Neural crest cell (in vitro differentiated cells): ENCODE data around the gene ACTA2. TPM values are rescaled to one million over a fixed set of nuclear protein-coding genes. Genes with fewer than 3 reads are reported as not detected.

ENCODE experiments used
- DNase-seq: peaks from one replicate; pipeline ENCODE4 v3.0.0; 2021; ENCODE audit warnings: low read depth, mixed read lengths, low spot score
- H3K27ac Mint-ChIP-seq: one replicate; pipeline ENCODE4 v1.8.0; 2021; ENCODE audit warnings: mild to moderate bottlenecking, mixed read lengths; ENCODE audit not compliant: unreplicated experiment
- H3K27me3 Mint-ChIP-seq: 2 replicates; pipeline ENCODE4 v1.8.0; 2021; ENCODE audit warnings: low read depth, mild to moderate bottlenecking, mixed read lengths
- H3K36me3 Mint-ChIP-seq: 2 replicates; pipeline ENCODE4 v1.8.0; 2021; ENCODE audit warnings: low read depth, mild to moderate bottlenecking, mixed read lengths
- H3K4me1 Mint-ChIP-seq: 2 replicates; pipeline ENCODE4 v1.8.0; 2021; ENCODE audit warnings: mixed read lengths
- H3K4me3 Mint-ChIP-seq: one replicate; pipeline ENCODE4 v1.8.0; 2021; ENCODE audit warnings: mild to moderate bottlenecking, mixed read lengths
- H3K9me3 Mint-ChIP-seq: 2 replicates; pipeline ENCODE4 v1.8.0; 2021; ENCODE audit warnings: mixed read lengths
- total RNA-seq: library from RNA; stranded (reverse); gene quantifications from 2 replicates; pipeline ENCODE4 v1.2.1, GENCODE V29; 2021
- TF ChIP-seq, protein P1 (sequence below): fragments of 200-600 bp; sonication (generic); conservative IDR thresholded peaks from 2 replicates; pipeline ENCODE4 v1.5.0; 2021; ENCODE audit warnings: antibody characterized with exemption, mild to moderate bottlenecking

Gene ACTA2
- total RNA-seq, 1 donor from 2014 or later: 7.0 TPM

DNA sequence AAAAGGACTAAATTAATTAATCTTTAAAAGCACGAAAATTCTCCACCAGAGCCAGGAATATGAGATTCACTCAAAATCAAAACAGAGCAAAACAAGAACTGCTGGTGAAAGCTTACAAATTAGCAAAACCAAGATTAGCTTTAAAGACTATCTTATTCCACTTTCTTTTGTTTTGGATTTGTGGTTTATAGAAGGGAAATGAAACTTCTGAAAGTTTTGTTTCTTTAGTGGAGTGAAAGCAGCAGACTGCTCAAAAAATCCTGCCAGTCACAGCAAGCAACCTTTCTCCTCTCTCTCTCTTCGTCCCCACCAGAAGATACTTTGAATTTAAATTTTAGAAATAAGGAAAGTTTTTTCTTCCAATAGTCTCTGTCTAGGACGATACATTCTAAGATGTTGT lies 7.8 kb downstream of the ACTA2 start:
- no peak for DNase-seq
- no peaks in the 10 kb centered on the region for H3K4me1 Mint-ChIP-seq
- H3K4me3 Mint-ChIP-seq: no peak overlapping the region
- H3K27me3 Mint-ChIP-seq: no peaks in the 10 kb centered on the region
- TF ChIP-seq, protein P1, sequence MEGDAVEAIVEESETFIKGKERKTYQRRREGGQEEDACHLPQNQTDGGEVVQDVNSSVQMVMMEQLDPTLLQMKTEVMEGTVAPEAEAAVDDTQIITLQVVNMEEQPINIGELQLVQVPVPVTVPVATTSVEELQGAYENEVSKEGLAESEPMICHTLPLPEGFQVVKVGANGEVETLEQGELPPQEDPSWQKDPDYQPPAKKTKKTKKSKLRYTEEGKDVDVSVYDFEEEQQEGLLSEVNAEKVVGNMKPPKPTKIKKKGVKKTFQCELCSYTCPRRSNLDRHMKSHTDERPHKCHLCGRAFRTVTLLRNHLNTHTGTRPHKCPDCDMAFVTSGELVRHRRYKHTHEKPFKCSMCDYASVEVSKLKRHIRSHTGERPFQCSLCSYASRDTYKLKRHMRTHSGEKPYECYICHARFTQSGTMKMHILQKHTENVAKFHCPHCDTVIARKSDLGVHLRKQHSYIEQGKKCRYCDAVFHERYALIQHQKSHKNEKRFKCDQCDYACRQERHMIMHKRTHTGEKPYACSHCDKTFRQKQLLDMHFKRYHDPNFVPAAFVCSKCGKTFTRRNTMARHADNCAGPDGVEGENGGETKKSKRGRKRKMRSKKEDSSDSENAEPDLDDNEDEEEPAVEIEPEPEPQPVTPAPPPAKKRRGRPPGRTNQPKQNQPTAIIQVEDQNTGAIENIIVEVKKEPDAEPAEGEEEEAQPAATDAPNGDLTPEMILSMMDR: no peak
- no peaks in the 10 kb centered on the region for H3K36me3 Mint-ChIP-seq
- no peaks in the 10 kb centered on the region for H3K9me3 Mint-ChIP-seq
- H3K27ac Mint-ChIP-seq: no peak overlapping the region

DNA sequence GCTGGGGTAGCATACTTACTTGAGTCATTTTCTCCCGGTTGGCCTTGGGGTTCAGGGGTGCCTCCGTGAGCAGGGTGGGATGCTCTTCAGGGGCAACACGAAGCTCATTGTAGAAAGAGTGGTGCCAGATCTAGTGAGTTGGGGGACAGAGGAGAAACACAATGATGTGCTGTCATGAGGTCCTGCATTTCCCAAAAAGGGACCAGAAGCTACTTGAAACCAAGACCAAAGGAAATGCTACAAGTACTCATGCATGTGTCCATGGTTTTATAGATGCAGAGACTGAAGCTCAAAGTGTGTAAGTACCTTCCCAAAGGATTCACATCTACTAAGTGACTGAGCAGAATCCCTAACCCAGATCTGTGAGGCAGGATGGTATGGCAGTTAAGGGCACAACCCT lies 8.8 kb downstream of the ACTA2 start:
- H3K4me3 Mint-ChIP-seq: no peak overlapping the region
- no peaks in the 10 kb centered on the region for H3K4me1 Mint-ChIP-seq
- H3K27ac Mint-ChIP-seq: no peak overlapping the region
- no peaks in the 10 kb centered on the region for H3K27me3 Mint-ChIP-seq
- DNase-seq: no peak
- TF ChIP-seq, protein P1: no peak
- no peaks in the 10 kb centered on the region for H3K9me3 Mint-ChIP-seq
- no peaks in the 10 kb centered on the region for H3K36me3 Mint-ChIP-seq

DNA sequence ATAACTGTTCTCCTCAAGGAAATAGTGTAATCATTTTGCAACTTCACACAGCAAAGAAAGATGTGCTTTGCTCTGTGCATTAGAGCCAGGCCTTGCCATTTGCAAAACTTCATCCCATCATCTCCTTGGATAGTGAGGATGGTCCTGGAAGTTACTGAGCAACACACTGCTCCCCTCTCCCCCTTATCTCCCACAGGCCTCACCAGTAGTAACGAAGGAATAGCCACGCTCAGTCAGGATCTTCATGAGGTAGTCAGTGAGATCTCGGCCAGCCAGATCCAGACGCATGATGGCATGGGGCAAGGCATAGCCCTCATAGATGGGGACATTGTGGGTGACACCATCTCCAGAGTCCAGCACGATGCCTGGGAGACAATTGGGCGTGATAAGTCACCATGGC lies 11.5 kb downstream of the ACTA2 start:
- H3K4me3 Mint-ChIP-seq: no peak overlapping the region
- TF ChIP-seq, protein P1: no peak
- H3K27me3 Mint-ChIP-seq: no peaks in the 10 kb centered on the region
- H3K9me3 Mint-ChIP-seq: no peaks in the 10 kb centered on the region
- H3K27ac Mint-ChIP-seq: no peak overlapping the region
- H3K36me3 Mint-ChIP-seq: no peaks in the 10 kb centered on the region
- no peak for DNase-seq
- H3K4me1 Mint-ChIP-seq: no peaks in the 10 kb centered on the region

DNA sequence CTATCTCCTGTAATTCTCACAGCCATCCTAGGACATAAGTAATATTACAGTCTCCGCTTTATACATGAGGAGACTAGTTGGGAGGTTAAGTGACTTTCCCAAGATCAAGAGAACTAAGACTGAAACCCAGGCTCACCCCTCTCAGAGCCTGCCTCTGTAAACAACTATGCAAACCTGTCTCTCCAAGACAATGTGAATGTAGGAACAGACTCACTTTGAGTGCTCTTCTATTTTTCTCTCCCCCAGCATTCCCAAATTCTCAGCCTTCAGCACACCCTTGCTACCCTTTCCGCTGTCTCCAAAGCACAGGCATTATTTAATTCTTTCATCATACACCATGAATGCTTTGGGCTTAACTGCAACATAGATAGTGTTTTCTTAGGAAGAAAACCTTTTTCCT lies 13.6 kb downstream of the ACTA2 start:
- Mint-ChIP-seq H3K4me3 (no peak overlapping the region), H3K36me3 (no peaks in the 10 kb centered on the region), H3K27ac (no peak overlapping the region), H3K4me1 (peaks cover 7% of the 10 kb centered on the region), H3K27me3 (no peaks in the 10 kb centered on the region), H3K9me3 (no peaks in the 10 kb centered on the region)
- DNase-seq: no peak
- TF ChIP-seq, protein P1: no peak

DNA sequence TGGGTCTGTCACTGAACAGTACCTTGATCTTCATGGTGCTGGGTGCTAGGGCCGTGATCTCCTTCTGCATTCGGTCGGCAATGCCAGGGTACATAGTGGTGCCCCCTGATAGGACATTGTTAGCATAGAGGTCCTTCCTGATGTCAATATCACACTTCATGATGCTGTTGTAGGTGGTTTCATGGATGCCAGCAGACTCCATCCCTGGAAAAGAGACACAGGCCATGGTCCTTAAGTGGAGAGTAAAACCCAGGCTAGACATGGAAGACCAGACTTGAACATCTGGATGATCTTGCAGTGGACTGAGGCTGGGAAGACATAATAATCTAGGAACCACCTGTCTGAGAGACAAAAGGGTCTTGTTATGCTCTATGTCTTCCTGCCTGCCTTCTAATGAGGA lies 14.5 kb downstream of the ACTA2 start:
- H3K9me3 Mint-ChIP-seq: no peaks in the 10 kb centered on the region
- TF ChIP-seq, protein P1: no peak
- no peaks in the 10 kb centered on the region for H3K36me3 Mint-ChIP-seq
- no peak overlapping the region for H3K27ac Mint-ChIP-seq
- DNase-seq: no peak
- peaks cover 7% of the 10 kb centered on the region for H3K4me1 Mint-ChIP-seq
- H3K27me3 Mint-ChIP-seq: no peaks in the 10 kb centered on the region
- H3K4me3 Mint-ChIP-seq: no peak overlapping the region

DNA sequence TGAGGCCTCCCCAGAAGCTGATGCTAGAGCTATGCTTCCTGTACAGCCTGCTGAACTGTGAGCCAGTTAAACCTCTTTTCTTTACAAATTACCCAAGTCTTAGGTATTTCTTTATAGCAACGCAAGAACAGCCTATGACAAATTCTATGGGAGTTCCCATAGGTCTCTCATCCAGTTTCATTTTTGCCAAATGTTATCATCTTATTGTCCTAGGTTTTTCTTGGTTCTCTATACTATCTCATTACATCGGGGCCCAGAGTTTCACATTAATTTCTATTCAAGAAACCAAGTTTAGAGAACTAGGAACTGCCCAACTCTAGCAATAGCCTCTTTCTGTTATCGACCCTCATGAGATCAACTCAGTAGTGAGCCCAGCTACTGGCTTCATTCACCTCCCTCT lies 15.9 kb downstream of the ACTA2 start:
- Mint-ChIP-seq H3K4me3 (no peak overlapping the region), H3K36me3 (no peaks in the 10 kb centered on the region), H3K4me1 (peaks cover 13% of the 10 kb centered on the region), H3K9me3 (no peaks in the 10 kb centered on the region), H3K27ac (no peak overlapping the region), H3K27me3 (no peaks in the 10 kb centered on the region)
- DNase-seq: no peak
- TF ChIP-seq, protein P1: no peak
